Measurements from ENCODE around the gene GGACT. TPM values are rescaled to one million over a fixed set of nuclear protein-coding genes. Genes with fewer than 3 reads are reported as not detected.

GGACT gene
- total and polyA plus RNA-seq, 2 experiments from 2014 or later, result 0.24 to 1.0 TPM

- H3K36me3 Mint-ChIP-seq (ENCODE audit: low read depth), result no peaks in the 10 kb centered on the region; the same call in 2 of the 3 replicates
- Histone ChIP-seq H3K4me2 (no peak overlapping the region), H4K20me1 (replicated peaks; ENCODE audit: insufficient read depth) (no peaks in the 10 kb centered on the region), H3K9me2 (ENCODE audit: insufficient read depth) (no peaks in the 10 kb centered on the region), H3K4me1 (ENCODE audit: insufficient read depth) (peaks cover 27% of the 10 kb centered on the region), H3K79me2 (replicated peaks; ENCODE audit: insufficient read depth) (no peaks in the 10 kb centered on the region), H3F3A (replicated peaks; ENCODE audit: low read depth) (no peaks in the 10 kb centered on the region; the same call in 1 of the 2 replicates), H3K36me3 (ENCODE audit: insufficient read depth) (no peaks in the 10 kb centered on the region), H3K4me3 (no peak overlapping the region), H3K27me3 (ENCODE audit: insufficient read depth) (no peaks in the 10 kb centered on the region), H3K27ac (ENCODE audit: low read depth) (no peak overlapping the region), H2AFZ (no peak overlapping the region)
- ATAC-seq (no peak), DNase-seq (ENCODE audit: low spot score) (no peak)
- H3K27me3 Mint-ChIP-seq (ENCODE audit: insufficient read depth, low read depth, poor library complexity), result peaks cover 3% of the 10 kb centered on the region
- H3K4me1 Mint-ChIP-seq, result peaks cover 42% of the 10 kb centered on the region
- H3K9me3 Mint-ChIP-seq, result no peaks in the 10 kb centered on the region
- H3K27ac Mint-ChIP-seq, result no peak overlapping the region
- TF ChIP-seq ZNF462 (CRISPR knock-in tag; IDR thresholded peaks at IDR 0.05) (no peak), ZNF114 (CRISPR knock-in tag; IDR thresholded peaks at IDR 0.05) (no peak), JUNB (IDR thresholded peaks at IDR 0.05; ENCODE audit: unreplicated experiment) (no peak), ETS1 (IDR thresholded peaks at IDR 0.05) (no peak), REST (IDR thresholded peaks at IDR 0.05; ENCODE audit: unreplicated experiment) (no peak), EZH2 (IDR thresholded peaks at IDR 0.05; ENCODE audit: low read depth, unreplicated experiment) (no peak), EZH2phosphoT487 (IDR thresholded peaks at IDR 0.05; ENCODE audit: unreplicated experiment) (no peak), CTCF (conservative IDR thresholded peaks at IDR 0.05; ENCODE audit: low read depth in 2 of 2) (no peak), CREB1 (CRISPR knock-in tag; IDR thresholded peaks at IDR 0.05; ENCODE audit: low read depth) (no peak), NANOG (IDR thresholded peaks at IDR 0.05; ENCODE audit: borderline replicate concordance) (no peak), POLR2AphosphoS5 (IDR thresholded peaks at IDR 0.05; ENCODE audit: low read depth) (no peak), STAT1 (IDR thresholded peaks at IDR 0.05; ENCODE audit: unreplicated experiment) (no peak), ZNF331 (CRISPR knock-in tag; IDR thresholded peaks at IDR 0.05; ENCODE audit: low read depth) (no peak)
- no peak overlapping the region for H3K4me3 Mint-ChIP-seq
These were observed 85.0 kb downstream of the GGACT start for GRCh38 chr13:100503622-100504021.

All from GM23338 (cell line).